ENCODE measurements around the gene CNDP2.

GRCh38 chr18:74456349-74457042 lies 39.7 kb upstream of the CNDP2 start:
- TF ChIP-seq, protein P1, sequence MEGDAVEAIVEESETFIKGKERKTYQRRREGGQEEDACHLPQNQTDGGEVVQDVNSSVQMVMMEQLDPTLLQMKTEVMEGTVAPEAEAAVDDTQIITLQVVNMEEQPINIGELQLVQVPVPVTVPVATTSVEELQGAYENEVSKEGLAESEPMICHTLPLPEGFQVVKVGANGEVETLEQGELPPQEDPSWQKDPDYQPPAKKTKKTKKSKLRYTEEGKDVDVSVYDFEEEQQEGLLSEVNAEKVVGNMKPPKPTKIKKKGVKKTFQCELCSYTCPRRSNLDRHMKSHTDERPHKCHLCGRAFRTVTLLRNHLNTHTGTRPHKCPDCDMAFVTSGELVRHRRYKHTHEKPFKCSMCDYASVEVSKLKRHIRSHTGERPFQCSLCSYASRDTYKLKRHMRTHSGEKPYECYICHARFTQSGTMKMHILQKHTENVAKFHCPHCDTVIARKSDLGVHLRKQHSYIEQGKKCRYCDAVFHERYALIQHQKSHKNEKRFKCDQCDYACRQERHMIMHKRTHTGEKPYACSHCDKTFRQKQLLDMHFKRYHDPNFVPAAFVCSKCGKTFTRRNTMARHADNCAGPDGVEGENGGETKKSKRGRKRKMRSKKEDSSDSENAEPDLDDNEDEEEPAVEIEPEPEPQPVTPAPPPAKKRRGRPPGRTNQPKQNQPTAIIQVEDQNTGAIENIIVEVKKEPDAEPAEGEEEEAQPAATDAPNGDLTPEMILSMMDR (IDR thresholded peaks at IDR 0.05), result no peak
- TF ChIP-seq ZFX (IDR thresholded peaks at IDR 0.05; ENCODE audit: borderline replicate concordance), result no peak

Data from 22Rv1 (cell line).